KOPT-K1 (cell line): ENCODE results near the gene RNF223.
"Not testable (repeated sequence)": the region's sequence is repeated elsewhere in the genome, so short reads cannot be mapped to it uniquely, and the experiment has no call there.

Experiments
- H3K27ac ChIP-seq: fragments of 200-600 bp; sonication (generic); 2 replicates; pipeline ENCODE4 v1.5.1; 2016; ENCODE audit warnings: antibody characterized with exemption, mild to moderate bottlenecking, low read depth, low read length; ENCODE audit not compliant: poor library complexity, severe bottlenecking
- H3K36me3 ChIP-seq: fragments of 200-600 bp; sonication (generic); 2 replicates; pipeline ENCODE4 v1.5.1; 2017; ENCODE audit warnings: antibody characterized with exemption, mild to moderate bottlenecking, low read length, moderate library complexity; ENCODE audit not compliant: insufficient read depth
- H3K9me3 ChIP-seq: fragments of 200-600 bp; sonication (generic); 2 replicates; pipeline ENCODE4 v1.5.1; 2017; ENCODE audit warnings: antibody characterized with exemption, low read length, mild to moderate bottlenecking; ENCODE audit not compliant: insufficient read depth, poor library complexity, severe bottlenecking

Gene RNF223

GRCh38 chr1:1063945-1064831, 9.9 kb downstream of the RNF223 start:
- H3K36me3 ChIP-seq: no peaks in the 10 kb centered on the region
- H3K27ac ChIP-seq: no peak overlapping the region
- no peaks in the 10 kb centered on the region for H3K9me3 ChIP-seq

GRCh38 chr1:1063261-1063944, 10.7 kb downstream of the RNF223 start:
- no peaks in the 10 kb centered on the region for H3K36me3 ChIP-seq
- no peak overlapping the region for H3K27ac ChIP-seq
- no peaks in the 10 kb centered on the region for H3K9me3 ChIP-seq

- Histone ChIP-seq H3K9me3 (no peaks in the 10 kb centered on the region), H3K27ac (no peak overlapping the region), H3K36me3 (no peaks in the 10 kb centered on the region)
These were observed 11.6 kb downstream of the RNF223 start for GRCh38 chr1:1062348-1063163.

- H3K9me3 ChIP-seq: no peaks in the 10 kb centered on the region
- H3K36me3 ChIP-seq: no peaks in the 10 kb centered on the region
- no peak overlapping the region for H3K27ac ChIP-seq
These were observed 12.3 kb downstream of the RNF223 start for GRCh38 chr1:1061682-1062345.

GRCh38 chr1:1060281-1061000, 13.7 kb downstream of the RNF223 start:
- no peaks in the 10 kb centered on the region for H3K9me3 ChIP-seq
- H3K27ac ChIP-seq: no peak overlapping the region
- H3K36me3 ChIP-seq: no peaks in the 10 kb centered on the region

GRCh38 chr1:1059494-1060280, 14.4 kb downstream of the RNF223 start:
- H3K27ac ChIP-seq: no peak overlapping the region
- no peaks in the 10 kb centered on the region for H3K36me3 ChIP-seq
- H3K9me3 ChIP-seq: no peaks in the 10 kb centered on the region

- Histone ChIP-seq H3K36me3 (no peaks in the 10 kb centered on the region), H3K27ac (no peak overlapping the region), H3K9me3 (no peaks in the 10 kb centered on the region)
These were observed 15.1 kb downstream of the RNF223 start for GRCh38 chr1:1058921-1059493.

GRCh38 chr1:1058088-1058905, 15.8 kb downstream of the RNF223 start:
- H3K9me3 ChIP-seq: no peaks in the 10 kb centered on the region
- no peak overlapping the region for H3K27ac ChIP-seq
- H3K36me3 ChIP-seq: no peaks in the 10 kb centered on the region

- H3K27ac ChIP-seq, H3K9me3 ChIP-seq, H3K36me3 ChIP-seq: not testable (repeated sequence)
These were observed 16.4 kb downstream of the RNF223 start for GRCh38 chr1:1057769-1058087.

GRCh38 chr1:1055841-1056736, 18.0 kb downstream of the RNF223 start:
- Histone ChIP-seq H3K27ac (no peak overlapping the region), H3K9me3 (no peaks in the 10 kb centered on the region), H3K36me3 (no peaks in the 10 kb centered on the region)

- no peak overlapping the region for H3K27ac ChIP-seq
- no peaks in the 10 kb centered on the region for H3K36me3 ChIP-seq
These were observed 19.1 kb downstream of the RNF223 start for GRCh38 chr1:1054971-1055370.

GRCh38 chr1:1054099-1054700, 19.9 kb downstream of the RNF223 start:
- no peaks in the 10 kb centered on the region for H3K9me3 ChIP-seq
- no peaks in the 10 kb centered on the region for H3K36me3 ChIP-seq
- H3K27ac ChIP-seq: no peak overlapping the region

More at GRCh38 chr1:1054971-1055370, 19.1 kb downstream of the RNF223 start:
- no peaks in the 10 kb centered on the region for H3K9me3 ChIP-seq
